HEK293T (cell line): ENCODE results near the gene ARHGAP27.

Source experiments
- BHLHE40 ChIP-seq: fragments of 450-650 bp; IDR thresholded peaks from 2 replicates; pipeline ENCODE4 v1.6.1; 2016; ENCODE audit warnings: mild to moderate bottlenecking, moderate library complexity, borderline replicate concordance
- CTBP1 ChIP-seq: fragments of 450-650 bp; IDR thresholded peaks from 2 replicates; pipeline ENCODE4 v1.6.1; 2016; ENCODE audit warnings: borderline replicate concordance
- ELF4 ChIP-seq: fragments of 450-650 bp; IDR thresholded peaks from 2 replicates; pipeline ENCODE4 v1.6.1; 2017; ENCODE audit warnings: antibody characterized with exemption
- FOXA1 ChIP-seq: fragments of 450-650 bp; IDR thresholded peaks from 2 replicates; pipeline ENCODE4 v1.6.1; 2016; ENCODE audit warnings: mild to moderate bottlenecking
- FOXK2 ChIP-seq: fragments of 450-650 bp; IDR thresholded peaks from 2 replicates; pipeline ENCODE4 v1.6.1; 2016; ENCODE audit warnings: mild to moderate bottlenecking
- FOXM1 ChIP-seq: fragments of 450-650 bp; IDR thresholded peaks from 2 replicates; pipeline ENCODE4 v1.6.1; 2017; ENCODE audit warnings: mild to moderate bottlenecking, borderline replicate concordance
- HDGF ChIP-seq: fragments of 450-650 bp; IDR thresholded peaks from 2 replicates; pipeline ENCODE4 v1.6.1; 2017; ENCODE audit warnings: antibody characterized with exemption, borderline replicate concordance
- L3MBTL2 ChIP-seq: fragments of 450-650 bp; conservative IDR thresholded peaks from 2 replicates; pipeline ENCODE4 v1.6.1; 2016; ENCODE audit warnings: mild to moderate bottlenecking
- NFRKB ChIP-seq: fragments of 450-650 bp; IDR thresholded peaks from 2 replicates; pipeline ENCODE4 v1.6.1; 2016; ENCODE audit warnings: mild to moderate bottlenecking, moderate library complexity
- PKNOX1 ChIP-seq: fragments of 450-650 bp; IDR thresholded peaks from 2 replicates; pipeline ENCODE4 v1.6.1; 2016
- SP1 ChIP-seq: fragments of 450-650 bp; IDR thresholded peaks from 2 replicates; pipeline ENCODE4 v1.6.1; 2017
- SUZ12 ChIP-seq: fragments of 450-650 bp; IDR thresholded peaks from 2 replicates; pipeline ENCODE4 v1.6.1; 2016; ENCODE audit warnings: mild to moderate bottlenecking
- TARDBP ChIP-seq: fragments of 450-650 bp; IDR thresholded peaks from 2 replicates; pipeline ENCODE4 v1.6.1; 2016
- ZNF384 ChIP-seq: fragments of 450-650 bp; IDR thresholded peaks from 2 replicates; pipeline ENCODE4 v1.6.1; 2016

- TF ChIP-seq FOXM1 (no peak), ELF4 (no peak), SP1 (no peak), PKNOX1 (no peak), L3MBTL2 (no peak), FOXK2 (no peak), ZNF384 (no peak), TARDBP (no peak), NFRKB (no peak), BHLHE40 (no peak), CTBP1 (no peak), FOXA1 (no peak), HDGF (no peak), SUZ12 (no peak)
Observed at GRCh38 chr17:45430006-45430737, 2.5 kb downstream of the ARHGAP27 start.
